SU-DHL-6 (cell line): ENCODE data around the gene GFOD1.

Experiments used
- H2AFZ ChIP-seq: fragments of 200-600 bp; sonication (generic); 2 replicates; pipeline ENCODE4 v1.6.1; 2014; ENCODE audit warnings: low read depth, mild to moderate bottlenecking, moderate library complexity, mixed read lengths, antibody characterized with exemption, low read length; ENCODE audit not compliant: severe bottlenecking
- H3F3A ChIP-seq: fragments of 200-600 bp; shearing (Covaris generic); 2 replicates; pipeline ENCODE4 v1.6.0; 2016; ENCODE audit warnings: antibody characterized with exemption, mild to moderate bottlenecking; ENCODE audit not compliant: insufficient read depth
- H3K27ac ChIP-seq: fragments of 200-600 bp; sonication (generic); 2 replicates; pipeline ENCODE4 v1.5.1; 2016; ENCODE audit warnings: low read depth, mild to moderate bottlenecking, low read length, moderate library complexity, mixed read lengths
- H3K27me3 ChIP-seq: fragments of 200-600 bp; sonication (generic), shearing (Covaris generic); 2 replicates; pipeline ENCODE4 v1.6.0; 2014; ENCODE audit warnings: mild to moderate bottlenecking, low read length
- H3K36me3 ChIP-seq: fragments of 200-600 bp; sonication (generic); 2 replicates; pipeline ENCODE4 v1.6.1; 2014; ENCODE audit warnings: mild to moderate bottlenecking, low read length, mixed read lengths
- H3K4me2 ChIP-seq: fragments of 300-600, 200-600 bp; shearing (Covaris generic), sonication (generic); 2 replicates; pipeline ENCODE4 v1.6.0; 2014; ENCODE audit warnings: low read length, low read depth, mild to moderate bottlenecking; ENCODE audit not compliant: poor library complexity, severe bottlenecking
- H3K4me3 ChIP-seq: fragments of 200-600 bp; sonication (generic); 2 replicates; pipeline ENCODE4 v1.5.1; 2014; ENCODE audit warnings: antibody characterized with exemption, low read length, mild to moderate bottlenecking, mixed read lengths; ENCODE audit not compliant: insufficient read depth, poor library complexity, severe bottlenecking
- H3K79me2 ChIP-seq: fragments of 200-600 bp; sonication (generic); 2 replicates; pipeline ENCODE4 v1.6.1; 2014; ENCODE audit warnings: mild to moderate bottlenecking, low read length, moderate library complexity; ENCODE audit not compliant: insufficient read depth
- H3K9ac ChIP-seq: fragments of 200-600 bp; sonication (generic); 2 replicates; pipeline ENCODE4 v1.7.0; 2014; ENCODE audit warnings: mild to moderate bottlenecking, low read length
- H3K9me2 ChIP-seq: fragments of 200-600 bp; sonication (generic); replicated peaks from 2 replicates; pipeline ENCODE4 v1.6.1; 2014; ENCODE audit warnings: low read length; ENCODE audit not compliant: insufficient read depth
- H3K9me3 ChIP-seq: fragments of 200-600 bp; sonication (generic); 2 replicates; pipeline ENCODE4 v1.6.1; 2014; ENCODE audit warnings: low read length, mixed read lengths; ENCODE audit not compliant: insufficient read depth
- H4K20me1 ChIP-seq: fragments of 200-600 bp; sonication (generic); 2 replicates; pipeline ENCODE4 v1.6.1; 2014; ENCODE audit warnings: low read depth, mild to moderate bottlenecking, antibody characterized with exemption, low read length, moderate library complexity, mixed read lengths
- EZH2phosphoT487 ChIP-seq: fragments of 200-600 bp; sonication (generic), shearing (Covaris generic); conservative IDR thresholded peaks from 2 replicates; pipeline ENCODE4 v1.6.1; 2018; ENCODE audit warnings: mild to moderate bottlenecking, antibody characterized with exemption, low read length, moderate library complexity, mixed read lengths
- TF ChIP-seq, protein P1 (sequence below): fragments of 200-600 bp; sonication (generic); IDR thresholded peaks from one replicate; pipeline ENCODE4 v1.5.1; 2017; ENCODE audit warnings: antibody characterized with exemption, mild to moderate bottlenecking, low read length, moderate library complexity; ENCODE audit not compliant: insufficient read depth, poor library complexity, severe bottlenecking

GFOD1 gene

DNA sequence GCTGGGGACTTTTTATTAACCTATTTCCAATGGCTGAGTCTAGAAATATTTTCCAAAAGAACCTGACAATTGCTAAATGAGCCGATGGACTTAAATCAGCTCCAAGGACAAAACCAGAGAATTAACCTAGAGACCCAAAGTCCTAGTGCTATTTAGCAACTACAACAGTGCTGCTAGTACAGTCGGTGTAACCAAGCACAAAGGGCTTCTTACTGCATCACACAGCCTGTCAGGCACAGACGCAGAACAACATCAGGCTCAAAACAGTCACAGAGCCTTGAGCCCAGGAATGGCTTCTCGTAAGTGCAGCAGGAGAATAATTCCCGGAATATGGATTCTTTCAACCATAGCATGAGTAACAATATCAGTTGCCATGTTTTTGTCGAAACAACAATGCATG, 70.0 kb downstream of the GFOD1 start:
- no peaks in the 10 kb centered on the region for H3K9me3 ChIP-seq
- H3K27me3 ChIP-seq, result no peaks in the 10 kb centered on the region
- H3K36me3 ChIP-seq, result no peaks in the 10 kb centered on the region
- no peaks in the 10 kb centered on the region for H4K20me1 ChIP-seq
- H3K4me3 ChIP-seq, result no peak overlapping the region
- no peaks in the 10 kb centered on the region for H3K79me2 ChIP-seq
- H3F3A ChIP-seq, result no peaks in the 10 kb centered on the region
- H3K27ac ChIP-seq, result no peak overlapping the region
- H3K4me2 ChIP-seq, result no peak overlapping the region
- no peak overlapping the region for H2AFZ ChIP-seq
- no peak for TF ChIP-seq EZH2phosphoT487
- TF ChIP-seq, protein P1, sequence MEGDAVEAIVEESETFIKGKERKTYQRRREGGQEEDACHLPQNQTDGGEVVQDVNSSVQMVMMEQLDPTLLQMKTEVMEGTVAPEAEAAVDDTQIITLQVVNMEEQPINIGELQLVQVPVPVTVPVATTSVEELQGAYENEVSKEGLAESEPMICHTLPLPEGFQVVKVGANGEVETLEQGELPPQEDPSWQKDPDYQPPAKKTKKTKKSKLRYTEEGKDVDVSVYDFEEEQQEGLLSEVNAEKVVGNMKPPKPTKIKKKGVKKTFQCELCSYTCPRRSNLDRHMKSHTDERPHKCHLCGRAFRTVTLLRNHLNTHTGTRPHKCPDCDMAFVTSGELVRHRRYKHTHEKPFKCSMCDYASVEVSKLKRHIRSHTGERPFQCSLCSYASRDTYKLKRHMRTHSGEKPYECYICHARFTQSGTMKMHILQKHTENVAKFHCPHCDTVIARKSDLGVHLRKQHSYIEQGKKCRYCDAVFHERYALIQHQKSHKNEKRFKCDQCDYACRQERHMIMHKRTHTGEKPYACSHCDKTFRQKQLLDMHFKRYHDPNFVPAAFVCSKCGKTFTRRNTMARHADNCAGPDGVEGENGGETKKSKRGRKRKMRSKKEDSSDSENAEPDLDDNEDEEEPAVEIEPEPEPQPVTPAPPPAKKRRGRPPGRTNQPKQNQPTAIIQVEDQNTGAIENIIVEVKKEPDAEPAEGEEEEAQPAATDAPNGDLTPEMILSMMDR, result no peak
- H3K9ac ChIP-seq, result no peak overlapping the region
- no peaks in the 10 kb centered on the region for H3K9me2 ChIP-seq

DNA sequence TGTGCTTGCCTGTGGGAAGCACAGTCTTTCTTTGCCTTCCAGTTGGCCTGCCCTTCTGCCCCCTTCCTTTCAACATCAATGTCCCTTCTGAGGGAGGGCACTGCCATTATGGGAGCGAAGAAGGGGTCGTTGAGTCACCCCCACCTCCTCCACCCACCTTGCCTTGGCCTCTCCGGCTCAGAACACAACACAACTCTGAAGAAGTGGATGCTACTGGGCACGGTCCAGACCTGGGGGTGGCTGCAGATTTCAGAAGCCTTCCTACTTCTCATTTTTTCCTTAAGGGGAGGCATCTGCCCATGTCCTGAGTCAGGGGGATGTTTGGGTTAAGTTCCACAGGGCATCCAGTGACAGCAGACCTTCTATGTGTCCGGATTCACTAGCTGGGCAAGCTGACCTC, 72.1 kb downstream of the GFOD1 start:
- H3K4me3 ChIP-seq, result no peak overlapping the region
- H3K27me3 ChIP-seq, result no peaks in the 10 kb centered on the region
- H3K9me2 ChIP-seq, result no peaks in the 10 kb centered on the region
- no peaks in the 10 kb centered on the region for H3K79me2 ChIP-seq
- H3K27ac ChIP-seq, result no peak overlapping the region
- H3K9me3 ChIP-seq, result no peaks in the 10 kb centered on the region
- TF ChIP-seq EZH2phosphoT487, result no peak
- TF ChIP-seq, protein P1, result no peak
- H3K9ac ChIP-seq, result no peak overlapping the region
- H3K36me3 ChIP-seq, result no peaks in the 10 kb centered on the region
- no peak overlapping the region for H2AFZ ChIP-seq
- no peak overlapping the region for H3K4me2 ChIP-seq
- no peaks in the 10 kb centered on the region for H4K20me1 ChIP-seq
- H3F3A ChIP-seq, result no peaks in the 10 kb centered on the region

- TF ChIP-seq, protein P1, result no peak
- TF ChIP-seq EZH2phosphoT487, result no peak
- Histone ChIP-seq H3K4me3 (no peak overlapping the region), H3K9me2 (no peaks in the 10 kb centered on the region), H3K9me3 (no peaks in the 10 kb centered on the region), H3K27ac (no peak overlapping the region), H4K20me1 (no peaks in the 10 kb centered on the region), H3K79me2 (no peaks in the 10 kb centered on the region), H3F3A (no peaks in the 10 kb centered on the region), H3K4me2 (no peak overlapping the region), H3K9ac (no peak overlapping the region), H3K36me3 (no peaks in the 10 kb centered on the region), H3K27me3 (no peaks in the 10 kb centered on the region), H2AFZ (no peak overlapping the region)
These were observed 73.4 kb downstream of the GFOD1 start for GRCh38 chr6:13413900-13414555.

GRCh38 chr6:13413466-13413862, 73.9 kb downstream of the GFOD1 start:
- Histone ChIP-seq H3K4me3 (no peak overlapping the region), H3F3A (no peaks in the 10 kb centered on the region), H3K36me3 (no peaks in the 10 kb centered on the region), H3K4me2 (no peak overlapping the region), H4K20me1 (no peaks in the 10 kb centered on the region), H3K27me3 (no peaks in the 10 kb centered on the region), H3K79me2 (no peaks in the 10 kb centered on the region), H3K9me2 (no peaks in the 10 kb centered on the region), H3K9ac (no peak overlapping the region), H3K9me3 (no peaks in the 10 kb centered on the region), H2AFZ (no peak overlapping the region), H3K27ac (no peak overlapping the region)
- no peak for TF ChIP-seq EZH2phosphoT487
- TF ChIP-seq, protein P1, result no peak
